Endothelial cell of umbilical vein (primary cell): ENCODE measurements around the gene TOP3A. TPM values are rescaled to one million over a fixed set of nuclear protein-coding genes. Genes with fewer than 3 reads are reported as not detected.

Source experiments
- BruUV-seq: library from RNA; stranded (reverse); fragments of 400-500 nt; replicated peaks from 2 replicates; lab custom pipeline; 2021; lab: Mats Ljungman, UMichigan
- CTCF ChIA-PET: fragments of 300-600, 350-600 bp; sonication (Branson Sonifier 250); formaldehyde crosslinking; loops from one replicate; lab custom pipeline; 2021; ENCODE audit warnings: antibody characterized with exemption, inconsistent platforms; lab: Charles Lee
- POLR2A ChIA-PET: fragments of 300-600, 350-600 bp; sonication (Branson Sonifier 250); formaldehyde crosslinking; loops from one replicate; lab custom pipeline; 2021; ENCODE audit warnings: antibody characterized with exemption, inconsistent platforms; lab: Charles Lee
- DNase-seq: peaks from one replicate; pipeline ENCODE4 v3.0.0-alpha.2; 2011; ENCODE audit warnings: low read depth, low spot score
- FAIRE-seq: peaks from 2 replicates; lab custom pipeline; 2011; peaks lifted over from hg19 to GRCh38; lab: Jason Lieb, UNC
- H2AFZ ChIP-seq: 2 replicates; pipeline ENCODE4 v1.6.0; 2012; ENCODE audit warnings: low read depth, low read length, control low read depth, inconsistent platforms
- H3K27ac ChIP-seq: 2 replicates; pipeline ENCODE4 v1.5.1; 2011; ENCODE audit warnings: low read depth, mild to moderate bottlenecking, control low read depth, low read length, moderate library complexity; ENCODE audit not compliant: insufficient read depth
- H3K27me3 ChIP-seq, 2 experiments: 2 replicates each; pipeline versions ENCODE4 v1.6.0 to v1.6.1; 2011; ENCODE audit warnings: low read length in 2 of 2, mixed read lengths in 1 of 2; ENCODE audit not compliant: control insufficient read depth in 2 of 2, insufficient read depth in 2 of 2
- H3K36me3 ChIP-seq, 2 experiments: 2 replicates in 1 of 2; 3 replicates in 1 of 2; pipeline ENCODE4 v1.5.1; 2011; ENCODE audit warnings: low read length in 2 of 2, mild to moderate bottlenecking in 1 of 2, moderate library complexity in 1 of 2; ENCODE audit not compliant: control insufficient read depth in 2 of 2, insufficient read depth in 2 of 2; ENCODE audit errors: extremely low read depth in 1 of 2
- H3K4me1 ChIP-seq: 3 replicates; pipeline ENCODE4 v1.5.1; 2011; ENCODE audit warnings: mild to moderate bottlenecking, low read length; ENCODE audit not compliant: control insufficient read depth, insufficient read depth; ENCODE audit errors: extremely low read depth
- H3K4me2 ChIP-seq: 2 replicates; pipeline ENCODE4 v1.6.1; 2011; ENCODE audit warnings: low read length, control low read depth, mixed read lengths; ENCODE audit not compliant: insufficient read depth
- H3K4me3 ChIP-seq, 3 experiments: fragments of 200-600 bp in 1 of 3; sonication (generic), shearing (Covaris generic) in 1 of 3; replicated peaks in 1 of 3; 2 replicates each; pipeline ENCODE4 v1.5.1; 2011 to 2016; ENCODE audit warnings: control low read depth in 3 of 3, low read length in 3 of 3, mild to moderate bottlenecking in 2 of 3, inconsistent platforms in 1 of 3, low read depth in 1 of 3, moderate library complexity in 1 of 3; ENCODE audit not compliant: insufficient read depth in 1 of 3
- H3K79me2 ChIP-seq: 2 replicates; pipeline ENCODE4 v1.6.0; 2012; ENCODE audit warnings: low read length, inconsistent platforms; ENCODE audit not compliant: control insufficient read depth, insufficient read depth
- H3K9ac ChIP-seq: replicated peaks from 2 replicates; pipeline ENCODE3; 2011; ENCODE audit warnings: low read length, control low read depth; ENCODE audit not compliant: insufficient read depth; ENCODE audit errors: extremely low read depth
- H3K9me1 ChIP-seq: replicated peaks from 3 replicates; pipeline ENCODE4 v1.6.0; 2011; ENCODE audit warnings: mild to moderate bottlenecking, low read length; ENCODE audit not compliant: control insufficient read depth, insufficient read depth; ENCODE audit errors: extremely low read depth
- H3K9me3 ChIP-seq: replicated peaks from 2 replicates; pipeline ENCODE4 v1.5.1; 2012; ENCODE audit warnings: low read length, inconsistent platforms; ENCODE audit not compliant: control insufficient read depth, insufficient read depth
- H4K20me1 ChIP-seq: replicated peaks from 2 replicates; pipeline ENCODE3; 2011; ENCODE audit warnings: mild to moderate bottlenecking, low read length; ENCODE audit not compliant: control insufficient read depth, insufficient read depth; ENCODE audit errors: extremely low read depth
- CTCF ChIP-seq, 2 donors: IDR thresholded peaks; 1 replicate in 1 of 2; 2 replicates in 1 of 2; pipeline ENCODE4 v1.5.1; 2011; ENCODE audit warnings: low read length in 2 of 2, mild to moderate bottlenecking in 2 of 2, moderate library complexity in 2 of 2, control low read depth in 1 of 2, inconsistent platforms in 1 of 2, low read depth in 1 of 2; ENCODE audit not compliant: insufficient read depth in 1 of 2; ENCODE audit errors: extremely low read depth in 1 of 2
- EZH2 ChIP-seq: IDR thresholded peaks from 2 replicates; pipeline ENCODE4 v1.6.1; 2012; ENCODE audit warnings: borderline replicate concordance, low read depth, mild to moderate bottlenecking, moderate library complexity, low read length, inconsistent platforms; ENCODE audit not compliant: severe bottlenecking
- FOS ChIP-seq: IDR thresholded peaks from 2 replicates; pipeline ENCODE4 v1.6.1; 2011; ENCODE audit warnings: mild to moderate bottlenecking, low read length, moderate library complexity, borderline replicate concordance; ENCODE audit not compliant: insufficient read depth
- GATA2 ChIP-seq: IDR thresholded peaks from 2 replicates; pipeline ENCODE4 v1.7.0; 2011; ENCODE audit warnings: low read depth, mild to moderate bottlenecking, moderate library complexity, mixed read lengths, low read length; ENCODE audit not compliant: insufficient read length, insufficient read depth
- JUN ChIP-seq: IDR thresholded peaks from 2 replicates; pipeline ENCODE4 v1.6.1; 2011; ENCODE audit warnings: borderline replicate concordance, low read depth; ENCODE audit not compliant: insufficient read length, insufficient read depth
- MAX ChIP-seq: IDR thresholded peaks from 2 replicates; pipeline ENCODE4 v1.6.1; 2011; ENCODE audit not compliant: insufficient read depth, insufficient read length
- MYC ChIP-seq: IDR thresholded peaks from one replicate; pipeline ENCODE4 v1.6.1; 2011; ENCODE audit warnings: mild to moderate bottlenecking, low read depth, low read length
- POLR2A ChIP-seq: IDR thresholded peaks from 2 replicates; pipeline ENCODE4 v1.6.1; 2012; ENCODE audit warnings: low read depth, mild to moderate bottlenecking, control low read depth, low read length
- POLR2AphosphoS5 ChIP-seq: IDR thresholded peaks from 2 replicates; pipeline ENCODE4 v1.6.1; 2012; ENCODE audit warnings: low read depth, mild to moderate bottlenecking, control low read depth, low read length, moderate library complexity; ENCODE audit not compliant: insufficient read depth
- dilution Hi-C: fragments of 300-500 bp; cut with MboI; formaldehyde crosslinking; loops from one replicate; pipeline ENCODE4 v1.15.0; 2019; ENCODE audit warnings: low sequenced_read_pairs; ENCODE audit not compliant: extremely low pct_ligation_motif_present
- intact Hi-C: fragments of 100-400 bp; cut with micrococcal nuclease; formaldehyde crosslinking; loops from one replicate; pipeline ENCODE4 v1.10.0; 2022
- polyA plus RNA-seq, 4 experiments: library from polyadenylated mRNA; depleted of rRNA in 3 of 4; stranded (reverse) in 3 of 4; unstranded in 1 of 4; fragments of >200 nt; gene quantifications; 2 replicates each; pipeline versions ENCODE4 v1.2.1 to v1.2.3, GENCODE V29; 2011 to 2012; ENCODE audit warnings: missing spikeins in 1 of 4
- total RNA-seq: library from RNA; stranded (reverse); gene quantifications from 2 replicates; pipeline ENCODE4 v1.2.3, GENCODE V29; 2021

The TOP3A gene
- total and polyA plus RNA-seq, 2 donors (not counting 3 experiments of a cell fraction or from before 2014, with no cell fraction given) = 20.4 to 53.1 TPM

GRCh38 chr17:18237461-18237860 lies 77.3 kb downstream of the TOP3A start:
- Histone ChIP-seq H3K79me2 (no peaks in the 10 kb centered on the region), H3K27ac (no peak overlapping the region), H3K36me3 (peaks cover 8 to 61% of the 10 kb centered on the region in 2 experiments), H3K4me2 (no peak overlapping the region), H4K20me1 (no peaks in the 10 kb centered on the region), H3K9me1 (no peaks in the 10 kb centered on the region), H3K9me3 (no peaks in the 10 kb centered on the region), H3K4me3 (no peak overlapping the region), H3K4me1 (peaks cover 13% of the 10 kb centered on the region), H3K27me3 (no peaks in the 10 kb centered on the region), H2AFZ (no peak overlapping the region), H3K9ac (no peak overlapping the region)
- DNase-seq (no peak), FAIRE-seq (no peak)
- dilution Hi-C loops (no loop called here), intact Hi-C loops (no loop called here)
- TF ChIP-seq CTCF (IDR thresholded peaks at IDR 0.05; ENCODE audit: extremely low read depth in 1 of 2, insufficient read depth in 1 of 2, low read depth in 1 of 2, low read length in 2 of 2) (no peak), MAX (no peak), POLR2AphosphoS5 (no peak), POLR2A (no peak), MYC (no peak), EZH2 (no peak), JUN (no peak), FOS (no peak), GATA2 (no peak)
- no TSS peak for BruUV-seq
- ChIA-PET CTCF (interaction anchor here (0.7 kb wide), 1 partner anchor 10 kb away, joined by 3 read pairs; no protein-coding TSS in a partner anchor), POLR2A (no interaction called here)
